ENCODE results near the gene OSBPL10. TPM values are rescaled to one million over a fixed set of nuclear protein-coding genes. Genes with fewer than 3 reads are reported as not detected.

OSBPL10 gene
- total and polyA plus RNA-seq, 4 donors = 3.9 to 33.0 (median 13.1) TPM

DNA sequence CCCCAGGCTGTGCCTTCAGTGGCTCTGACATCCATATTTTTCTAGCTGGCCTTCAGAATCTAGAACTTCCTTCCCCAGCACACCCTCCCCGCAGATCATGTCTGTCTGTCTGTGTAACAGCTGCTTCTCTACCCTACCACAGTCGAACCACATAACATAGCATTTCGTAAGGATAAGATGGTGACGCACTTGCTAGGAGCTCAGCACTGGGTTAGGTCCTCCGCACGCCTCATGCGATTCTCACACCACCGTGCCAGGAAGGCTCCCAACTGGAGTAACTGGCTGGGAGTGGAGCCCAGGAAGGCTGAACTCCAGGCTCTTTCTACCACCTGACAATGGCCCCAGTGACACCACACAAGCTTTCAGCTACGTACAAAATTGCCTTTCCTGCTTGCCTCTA lies 279.8 kb downstream of the OSBPL10 start:
- H3K36me3 ChIP-seq (ENCODE audit: control insufficient read depth in 4 of 4, insufficient read depth in 4 of 4, low read length in 4 of 4) = peaks cover 0 to 7% (median 3%) of the 10 kb centered on the region in 4 donors
- H3K9me3 ChIP-seq (ENCODE audit: control insufficient read depth in 4 of 4, insufficient read depth in 3 of 4, low read length in 3 of 4) = no peaks in the 10 kb centered on the region
- H3K4me1 ChIP-seq (ENCODE audit: control insufficient read depth in 5 of 5, insufficient read depth in 5 of 5, low read length in 5 of 5) = peaks cover 0 to 10% (median 5%) of the 10 kb centered on the region in 5 donors
- 76 to 94% methylated on average over 9 of the region's 9 CpGs for WGBS, 2 donors
- H3K9ac ChIP-seq (ENCODE audit: insufficient read depth in 1 of 2, low read length in 2 of 2) = no peak overlapping the region
- H3K27me3 ChIP-seq (ENCODE audit: control insufficient read depth in 3 of 3, insufficient read depth in 3 of 3, low read length in 2 of 3) = no peaks in the 10 kb centered on the region
- no peak overlapping the region for H3K27ac ChIP-seq (ENCODE audit: low read depth in 1 of 2, low read length in 1 of 2)
- no peak overlapping the region for H3K4me3 ChIP-seq
- TF ChIP-seq, protein P1, sequence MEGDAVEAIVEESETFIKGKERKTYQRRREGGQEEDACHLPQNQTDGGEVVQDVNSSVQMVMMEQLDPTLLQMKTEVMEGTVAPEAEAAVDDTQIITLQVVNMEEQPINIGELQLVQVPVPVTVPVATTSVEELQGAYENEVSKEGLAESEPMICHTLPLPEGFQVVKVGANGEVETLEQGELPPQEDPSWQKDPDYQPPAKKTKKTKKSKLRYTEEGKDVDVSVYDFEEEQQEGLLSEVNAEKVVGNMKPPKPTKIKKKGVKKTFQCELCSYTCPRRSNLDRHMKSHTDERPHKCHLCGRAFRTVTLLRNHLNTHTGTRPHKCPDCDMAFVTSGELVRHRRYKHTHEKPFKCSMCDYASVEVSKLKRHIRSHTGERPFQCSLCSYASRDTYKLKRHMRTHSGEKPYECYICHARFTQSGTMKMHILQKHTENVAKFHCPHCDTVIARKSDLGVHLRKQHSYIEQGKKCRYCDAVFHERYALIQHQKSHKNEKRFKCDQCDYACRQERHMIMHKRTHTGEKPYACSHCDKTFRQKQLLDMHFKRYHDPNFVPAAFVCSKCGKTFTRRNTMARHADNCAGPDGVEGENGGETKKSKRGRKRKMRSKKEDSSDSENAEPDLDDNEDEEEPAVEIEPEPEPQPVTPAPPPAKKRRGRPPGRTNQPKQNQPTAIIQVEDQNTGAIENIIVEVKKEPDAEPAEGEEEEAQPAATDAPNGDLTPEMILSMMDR (IDR thresholded peaks at IDR 0.05; ENCODE audit: control extremely low read depth, extremely low read depth) = no peak
- DNase-seq (no peak), ATAC-seq (ENCODE audit: insufficient read depth, low FRiP score) (no peak)

- H3K27ac ChIP-seq (ENCODE audit: low read depth in 1 of 2, low read length in 1 of 2) = no peak overlapping the region
- WGBS, 2 donors = 83 to 84% methylated on average over 6 of the region's 6 CpGs
- H3K9ac ChIP-seq (ENCODE audit: insufficient read depth in 1 of 2, low read length in 2 of 2) = no peak overlapping the region
- TF ChIP-seq, protein P1 (IDR thresholded peaks at IDR 0.05; ENCODE audit: control extremely low read depth, extremely low read depth) = no peak
- DNase-seq (no peak), ATAC-seq (ENCODE audit: insufficient read depth, low FRiP score) (no peak)
- H3K36me3 ChIP-seq (ENCODE audit: control insufficient read depth in 4 of 4, insufficient read depth in 4 of 4, low read length in 4 of 4) = peaks cover 0 to 7% (median 3%) of the 10 kb centered on the region in 4 donors
- no peaks in the 10 kb centered on the region for H3K9me3 ChIP-seq (ENCODE audit: control insufficient read depth in 4 of 4, insufficient read depth in 3 of 4, low read length in 3 of 4)
- peaks cover 0 to 10% (median 3%) of the 10 kb centered on the region in 5 donors for H3K4me1 ChIP-seq (ENCODE audit: control insufficient read depth in 5 of 5, insufficient read depth in 5 of 5, low read length in 5 of 5)
- no peaks in the 10 kb centered on the region for H3K27me3 ChIP-seq (ENCODE audit: control insufficient read depth in 3 of 3, insufficient read depth in 3 of 3, low read length in 2 of 3)
- no peak overlapping the region for H3K4me3 ChIP-seq
Measured at GRCh38 chr3:31699309-31699953, 281.6 kb downstream of the OSBPL10 start.

DNA sequence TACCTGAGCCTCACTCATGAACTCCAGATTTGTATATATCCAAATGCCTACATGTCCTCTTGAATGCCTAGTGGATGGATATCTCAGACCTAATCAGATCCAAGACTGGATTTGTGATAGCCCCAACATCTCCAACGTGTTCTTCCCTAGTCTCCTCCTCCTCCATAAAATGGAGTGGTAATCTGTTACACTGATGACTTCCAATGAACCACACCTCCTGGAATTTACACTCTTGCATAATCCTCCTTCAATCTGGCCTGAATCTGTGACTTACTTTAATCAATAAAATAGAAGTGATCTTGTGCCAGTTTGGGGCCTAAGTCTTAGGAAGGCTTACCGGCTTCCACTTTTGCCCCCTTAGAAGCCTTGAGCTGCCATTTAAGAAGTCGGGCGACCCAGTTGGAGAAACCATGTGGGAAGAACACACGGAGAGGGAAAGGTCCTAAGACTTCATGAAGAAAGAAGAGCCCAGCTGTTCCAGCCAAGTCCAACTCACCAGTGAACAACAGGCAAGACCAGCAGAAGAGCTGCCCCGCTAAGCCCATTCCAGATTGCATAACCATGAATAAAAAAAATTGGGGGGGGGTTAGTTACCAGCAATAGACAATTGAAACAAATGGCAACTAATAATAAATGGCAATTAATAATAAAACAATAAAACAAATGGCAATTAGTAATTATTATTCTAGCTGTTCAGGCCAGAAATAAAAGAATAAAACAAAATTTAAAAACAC lies 284.1 kb downstream of the OSBPL10 start:
- Histone ChIP-seq H3K9ac (ENCODE audit: insufficient read depth in 1 of 2, low read length in 2 of 2) (no peak overlapping the region), H3K9me3 (ENCODE audit: control insufficient read depth in 4 of 4, insufficient read depth in 3 of 4, low read length in 3 of 4) (no peaks in the 10 kb centered on the region), H3K27me3 (ENCODE audit: control insufficient read depth in 3 of 3, insufficient read depth in 3 of 3, low read length in 2 of 3) (no peaks in the 10 kb centered on the region), H3K27ac (ENCODE audit: low read depth in 1 of 2, low read length in 1 of 2) (no peak overlapping the region), H3K36me3 (ENCODE audit: control insufficient read depth in 4 of 4, insufficient read depth in 4 of 4, low read length in 4 of 4) (peaks cover 0 to 5% (median 3%) of the 10 kb centered on the region in 4 donors), H3K4me1 (ENCODE audit: control insufficient read depth in 5 of 5, insufficient read depth in 5 of 5, low read length in 5 of 5) (peaks cover 0 to 10% (median 3%) of the 10 kb centered on the region in 5 donors), H3K4me3 (no peak overlapping the region)
- ATAC-seq (ENCODE audit: insufficient read depth, low FRiP score) (no peak), DNase-seq (no peak)
- TF ChIP-seq, protein P1 (IDR thresholded peaks at IDR 0.05; ENCODE audit: control extremely low read depth, extremely low read depth) = no peak
- 97 to 99% methylated on average over 6 of the region's 6 CpGs for WGBS, 2 donors
